ENCODE results near the gene KCNMA1.

DNA sequence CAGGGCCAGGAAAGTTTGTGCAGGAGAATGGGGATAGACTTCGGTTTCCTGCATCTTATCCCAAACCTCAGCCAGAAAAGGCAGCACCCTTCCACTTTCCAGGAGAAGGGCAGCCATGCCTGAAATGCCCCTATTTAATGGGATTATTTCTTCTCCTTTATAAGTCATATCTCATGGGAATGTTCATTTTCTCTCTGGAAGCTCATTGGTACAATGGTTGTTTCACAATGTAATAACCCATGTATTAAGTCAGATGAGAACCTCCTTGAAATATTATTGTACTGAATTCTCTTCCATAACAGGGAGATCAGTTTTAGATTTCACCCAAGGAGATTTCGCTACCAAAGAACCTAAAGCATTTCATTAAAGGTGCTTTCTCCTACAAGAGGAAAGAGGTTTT lies 457.5 kb downstream of the KCNMA1 start:
- TF ChIP-seq, protein P1, sequence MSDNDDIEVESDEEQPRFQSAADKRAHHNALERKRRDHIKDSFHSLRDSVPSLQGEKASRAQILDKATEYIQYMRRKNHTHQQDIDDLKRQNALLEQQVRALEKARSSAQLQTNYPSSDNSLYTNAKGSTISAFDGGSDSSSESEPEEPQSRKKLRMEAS (IDR thresholded peaks at IDR 0.05; ENCODE audit: low read depth) = no peak
- TF ChIP-seq, protein P2, sequence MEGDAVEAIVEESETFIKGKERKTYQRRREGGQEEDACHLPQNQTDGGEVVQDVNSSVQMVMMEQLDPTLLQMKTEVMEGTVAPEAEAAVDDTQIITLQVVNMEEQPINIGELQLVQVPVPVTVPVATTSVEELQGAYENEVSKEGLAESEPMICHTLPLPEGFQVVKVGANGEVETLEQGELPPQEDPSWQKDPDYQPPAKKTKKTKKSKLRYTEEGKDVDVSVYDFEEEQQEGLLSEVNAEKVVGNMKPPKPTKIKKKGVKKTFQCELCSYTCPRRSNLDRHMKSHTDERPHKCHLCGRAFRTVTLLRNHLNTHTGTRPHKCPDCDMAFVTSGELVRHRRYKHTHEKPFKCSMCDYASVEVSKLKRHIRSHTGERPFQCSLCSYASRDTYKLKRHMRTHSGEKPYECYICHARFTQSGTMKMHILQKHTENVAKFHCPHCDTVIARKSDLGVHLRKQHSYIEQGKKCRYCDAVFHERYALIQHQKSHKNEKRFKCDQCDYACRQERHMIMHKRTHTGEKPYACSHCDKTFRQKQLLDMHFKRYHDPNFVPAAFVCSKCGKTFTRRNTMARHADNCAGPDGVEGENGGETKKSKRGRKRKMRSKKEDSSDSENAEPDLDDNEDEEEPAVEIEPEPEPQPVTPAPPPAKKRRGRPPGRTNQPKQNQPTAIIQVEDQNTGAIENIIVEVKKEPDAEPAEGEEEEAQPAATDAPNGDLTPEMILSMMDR (IDR thresholded peaks at IDR 0.05) = no peak
- no peak for TF ChIP-seq EP300 (IDR thresholded peaks at IDR 0.05; ENCODE audit: borderline replicate concordance in 1 of 2, low read depth in 1 of 2, low read length in 1 of 2)
- TF ChIP-seq TAF1 (IDR thresholded peaks at IDR 0.05; ENCODE audit: borderline replicate concordance, low read depth, low read length) = no peak
- TF ChIP-seq POLR2AphosphoS5 (IDR thresholded peaks at IDR 0.05; ENCODE audit: low read depth, low read length) = no peak
- no peak for TF ChIP-seq FOXM1 (IDR thresholded peaks at IDR 0.05; ENCODE audit: low read depth)
- TF ChIP-seq, protein P3, sequence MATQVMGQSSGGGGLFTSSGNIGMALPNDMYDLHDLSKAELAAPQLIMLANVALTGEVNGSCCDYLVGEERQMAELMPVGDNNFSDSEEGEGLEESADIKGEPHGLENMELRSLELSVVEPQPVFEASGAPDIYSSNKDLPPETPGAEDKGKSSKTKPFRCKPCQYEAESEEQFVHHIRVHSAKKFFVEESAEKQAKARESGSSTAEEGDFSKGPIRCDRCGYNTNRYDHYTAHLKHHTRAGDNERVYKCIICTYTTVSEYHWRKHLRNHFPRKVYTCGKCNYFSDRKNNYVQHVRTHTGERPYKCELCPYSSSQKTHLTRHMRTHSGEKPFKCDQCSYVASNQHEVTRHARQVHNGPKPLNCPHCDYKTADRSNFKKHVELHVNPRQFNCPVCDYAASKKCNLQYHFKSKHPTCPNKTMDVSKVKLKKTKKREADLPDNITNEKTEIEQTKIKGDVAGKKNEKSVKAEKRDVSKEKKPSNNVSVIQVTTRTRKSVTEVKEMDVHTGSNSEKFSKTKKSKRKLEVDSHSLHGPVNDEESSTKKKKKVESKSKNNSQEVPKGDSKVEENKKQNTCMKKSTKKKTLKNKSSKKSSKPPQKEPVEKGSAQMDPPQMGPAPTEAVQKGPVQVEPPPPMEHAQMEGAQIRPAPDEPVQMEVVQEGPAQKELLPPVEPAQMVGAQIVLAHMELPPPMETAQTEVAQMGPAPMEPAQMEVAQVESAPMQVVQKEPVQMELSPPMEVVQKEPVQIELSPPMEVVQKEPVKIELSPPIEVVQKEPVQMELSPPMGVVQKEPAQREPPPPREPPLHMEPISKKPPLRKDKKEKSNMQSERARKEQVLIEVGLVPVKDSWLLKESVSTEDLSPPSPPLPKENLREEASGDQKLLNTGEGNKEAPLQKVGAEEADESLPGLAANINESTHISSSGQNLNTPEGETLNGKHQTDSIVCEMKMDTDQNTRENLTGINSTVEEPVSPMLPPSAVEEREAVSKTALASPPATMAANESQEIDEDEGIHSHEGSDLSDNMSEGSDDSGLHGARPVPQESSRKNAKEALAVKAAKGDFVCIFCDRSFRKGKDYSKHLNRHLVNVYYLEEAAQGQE (IDR thresholded peaks at IDR 0.05; ENCODE audit: low read depth, low read length) = no peak

All from SK-N-SH (cell line).